HG03460 (cell line): ENCODE results near the gene CCNL2.
"Not testable (repeated sequence)": the region's sequence is repeated elsewhere in the genome, so short reads cannot be mapped to it uniquely, and the experiment has no call there.

Experiments
- ATAC-seq: cut with Tn5 transposase; IDR thresholded peaks from one replicate; pipeline ENCODE4 v1.9.1; 2021; ENCODE audit not compliant: unreplicated experiment

The CCNL2 gene

GRCh38 chr1:1400576-1401456 lies 1.7 kb upstream of the CCNL2 start:
- ATAC-seq: no peak

- no peak for ATAC-seq
These were observed 889 bp upstream of the CCNL2 start for GRCh38 chr1:1399872-1400575.

GRCh38 chr1:1398677-1399186 lies 403 bp downstream of the CCNL2 start:
- ATAC-seq: peak; percentile 5

GRCh38 chr1:1397839-1398523 lies 1.2 kb downstream of the CCNL2 start:
- ATAC-seq: no peak

- ATAC-seq: no peak
These were observed 4.0 kb downstream of the CCNL2 start for GRCh38 chr1:1395166-1395565.

GRCh38 chr1:1394116-1394515 lies 5.0 kb downstream of the CCNL2 start:
- ATAC-seq: no peak

- ATAC-seq: no peak
These were observed 5.7 kb downstream of the CCNL2 start for GRCh38 chr1:1393428-1393827.

- ATAC-seq: no peak
These were observed 6.1 kb downstream of the CCNL2 start for GRCh38 chr1:1393014-1393413.

GRCh38 chr1:1391225-1391624 lies 7.9 kb downstream of the CCNL2 start:
- ATAC-seq: no peak

GRCh38 chr1:1390675-1391074 lies 8.5 kb downstream of the CCNL2 start:
- ATAC-seq: no peak

- ATAC-seq: no peak
These were observed 11.1 kb downstream of the CCNL2 start for GRCh38 chr1:1388078-1388472.

- ATAC-seq: no peak
These were observed 11.7 kb downstream of the CCNL2 start for GRCh38 chr1:1387098-1388077.

- no peak for ATAC-seq
These were observed 13.2 kb downstream of the CCNL2 start for GRCh38 chr1:1385931-1386330.

GRCh38 chr1:1385339-1385738 lies 13.8 kb downstream of the CCNL2 start:
- ATAC-seq: not testable (repeated sequence)

- no peak for ATAC-seq
These were observed 17.8 kb downstream of the CCNL2 start for GRCh38 chr1:1381294-1381693.

GRCh38 chr1:1380860-1381259 lies 18.3 kb downstream of the CCNL2 start:
- ATAC-seq: no peak

- no peak for ATAC-seq
These were observed 21.5 kb downstream of the CCNL2 start for GRCh38 chr1:1377540-1378205.

- no peak for ATAC-seq
These were observed 22.4 kb downstream of the CCNL2 start for GRCh38 chr1:1376551-1377226.
